Neural cell (in vitro differentiated cells): ENCODE data around the gene C16orf74. TPM values are rescaled to one million over a fixed set of nuclear protein-coding genes. Genes with fewer than 3 reads are reported as not detected.

ENCODE experiments used
- H2AFZ ChIP-seq: fragments of 200-600, 300-800 bp; sonication (generic), shearing (Covaris generic); 2 replicates; pipeline ENCODE4 v1.6.0; 2014; ENCODE audit warnings: low read depth, mild to moderate bottlenecking, antibody characterized with exemption, low read length, moderate library complexity
- H3F3A ChIP-seq: fragments of 200-600 bp; shearing (Covaris generic); 2 replicates; pipeline ENCODE4 v1.6.1; 2016; ENCODE audit warnings: mild to moderate bottlenecking, moderate library complexity, mixed read lengths, antibody characterized with exemption, low read length; ENCODE audit not compliant: insufficient read depth, poor library complexity, severe bottlenecking
- H3K27ac ChIP-seq: fragments of 200-600, 300-800 bp; sonication (generic), shearing (Covaris generic); 2 replicates; pipeline ENCODE4 v1.5.1; 2014; ENCODE audit warnings: mild to moderate bottlenecking, low read length, moderate library complexity
- H3K27me3 ChIP-seq: fragments of 300-800, 200-600 bp; sonication (generic), shearing (Covaris generic); 2 replicates; pipeline ENCODE4 v1.6.0; 2014; ENCODE audit warnings: mild to moderate bottlenecking, low read depth, low read length, moderate library complexity; ENCODE audit not compliant: insufficient read depth
- H3K36me3 ChIP-seq: fragments of 300-800, 200-600 bp; sonication (generic), shearing (Covaris generic); 2 replicates; pipeline ENCODE4 v1.5.1; 2014; ENCODE audit warnings: mild to moderate bottlenecking, antibody characterized with exemption, low read length, moderate library complexity; ENCODE audit not compliant: insufficient read depth
- H3K4me2 ChIP-seq: fragments of 300-800, 200-600 bp; sonication (generic), shearing (Covaris generic); 2 replicates; pipeline ENCODE4 v1.6.0; 2014; ENCODE audit warnings: mild to moderate bottlenecking, low read length
- H3K4me3 ChIP-seq: fragments of 300-800, 200-600 bp; sonication (generic), shearing (Covaris generic); 2 replicates; pipeline ENCODE4 v1.5.1; 2014; ENCODE audit warnings: mild to moderate bottlenecking, low read length, moderate library complexity
- H3K79me2 ChIP-seq: fragments of 200-600 bp; shearing (Covaris generic); replicated peaks from 2 replicates; pipeline ENCODE4 v1.6.0; 2014; ENCODE audit warnings: mild to moderate bottlenecking, low read length, moderate library complexity; ENCODE audit not compliant: insufficient read depth
- H3K9ac ChIP-seq: fragments of 300-800, 200-600 bp; sonication (generic), shearing (Covaris generic); 2 replicates; pipeline ENCODE4 v1.6.1; 2016; ENCODE audit warnings: mild to moderate bottlenecking, low read length, mixed read lengths
- H3K9me2 ChIP-seq: fragments of 200-600 bp; shearing (Covaris generic); 2 replicates; pipeline ENCODE4 v1.6.1; 2016; ENCODE audit warnings: mild to moderate bottlenecking, low read length, mixed read lengths; ENCODE audit not compliant: insufficient read depth
- H3K9me3 ChIP-seq: fragments of 200-600, 300-800 bp; sonication (generic), shearing (Covaris generic); 2 replicates; pipeline ENCODE4 v1.6.1; 2016; ENCODE audit warnings: mild to moderate bottlenecking, mixed run types, low read length, moderate library complexity, mixed read lengths
- H4K20me1 ChIP-seq: fragments of 200-600 bp; shearing (Covaris generic); 2 replicates; pipeline ENCODE4 v1.6.1; 2016; ENCODE audit warnings: mild to moderate bottlenecking, mixed run types; ENCODE audit not compliant: insufficient read depth
- EP300 ChIP-seq: fragments of 450-650 bp; conservative IDR thresholded peaks from 2 replicates; pipeline ENCODE4 v1.6.1; 2014; ENCODE audit warnings: antibody characterized with exemption, mild to moderate bottlenecking, moderate library complexity; ENCODE audit not compliant: poor library complexity, severe bottlenecking
- EZH2 ChIP-seq: fragments of 200-600, 300-800 bp; shearing (Covaris generic), sonication (generic); IDR thresholded peaks from 2 replicates; pipeline ENCODE4 v1.6.1; 2014; ENCODE audit warnings: antibody characterized with exemption, low read length, borderline replicate concordance, mild to moderate bottlenecking; ENCODE audit not compliant: insufficient read depth, poor library complexity, severe bottlenecking
- MXI1 ChIP-seq: fragments of 450-650 bp; conservative IDR thresholded peaks from 2 replicates; pipeline ENCODE4 v1.6.1; 2014; ENCODE audit warnings: antibody characterized with exemption, mild to moderate bottlenecking; ENCODE audit not compliant: poor library complexity, severe bottlenecking
- POLR2AphosphoS5 ChIP-seq: IDR thresholded peaks from 2 replicates; pipeline ENCODE4 v1.6.1; 2012
- RAD21 ChIP-seq: fragments of 450-650 bp; conservative IDR thresholded peaks from 2 replicates; pipeline ENCODE4 v1.6.1; 2014; ENCODE audit warnings: antibody characterized with exemption, mild to moderate bottlenecking, moderate library complexity
- SMC3 ChIP-seq: fragments of 450-650 bp; conservative IDR thresholded peaks from 2 replicates; pipeline ENCODE4 v1.6.1; 2014; ENCODE audit warnings: antibody characterized with exemption, mild to moderate bottlenecking, moderate library complexity; ENCODE audit not compliant: poor library complexity
- TAF1 ChIP-seq: IDR thresholded peaks from 2 replicates; pipeline ENCODE4 v1.6.1; 2012; ENCODE audit warnings: low read depth
- polyA plus RNA-seq: library from polyadenylated mRNA; depleted of rRNA; stranded (reverse); fragments of >200 nt; gene quantifications from 2 replicates; pipeline ENCODE4 v1.2.3, GENCODE V29; 2014
- TF ChIP-seq, protein P1 (sequence below): fragments of 450-650 bp; IDR thresholded peaks from 2 replicates; pipeline ENCODE4 v1.5.1; 2014; ENCODE audit warnings: antibody characterized with exemption, mild to moderate bottlenecking, moderate library complexity; ENCODE audit not compliant: poor library complexity, severe bottlenecking
- TF ChIP-seq, protein P2 (sequence below): IDR thresholded peaks from 2 replicates; pipeline ENCODE4 v1.6.1; 2012; ENCODE audit warnings: borderline replicate concordance

Gene C16orf74
- polyA plus RNA-seq, 1 donor from 2014 or later = not detected

DNA sequence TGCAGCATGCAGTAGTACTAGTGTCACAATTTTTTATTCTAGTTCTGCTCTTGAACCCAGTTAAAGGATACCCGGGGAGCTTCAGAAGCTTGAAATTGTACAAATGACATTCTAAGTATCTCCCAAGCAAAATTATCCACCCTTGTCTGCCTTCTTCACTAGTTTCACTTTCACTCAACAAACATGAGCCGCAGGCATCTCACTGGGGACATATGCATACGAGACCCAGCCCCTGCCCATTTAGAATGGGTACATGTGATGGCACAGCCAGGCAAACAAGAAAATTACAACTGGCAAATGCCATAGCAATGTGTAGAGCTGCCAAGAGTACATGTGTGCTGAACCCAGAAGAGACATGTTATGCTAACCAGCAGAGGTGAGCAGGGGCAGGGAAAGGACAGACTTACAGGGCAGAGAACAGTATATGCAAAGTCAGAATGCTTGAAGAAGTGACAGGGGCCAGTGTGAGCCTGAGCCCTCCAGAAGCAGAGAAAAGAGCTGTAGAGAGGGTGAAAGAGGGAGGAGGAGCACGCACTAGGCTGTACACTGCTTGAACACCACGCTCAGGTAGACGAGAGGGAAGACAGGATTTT is 70.4 kb downstream of the C16orf74 start:
- H4K20me1 ChIP-seq = no peaks in the 10 kb centered on the region
- H3K36me3 ChIP-seq = peaks cover 5% of the 10 kb centered on the region
- H3K27me3 ChIP-seq = no peaks in the 10 kb centered on the region
- H3K79me2 ChIP-seq = no peaks in the 10 kb centered on the region
- H3K9me3 ChIP-seq = no peaks in the 10 kb centered on the region
- no peak overlapping the region for H3K4me2 ChIP-seq
- H2AFZ ChIP-seq = no peak overlapping the region
- no peak overlapping the region for H3K9ac ChIP-seq
- H3K9me2 ChIP-seq = no peaks in the 10 kb centered on the region
- no peaks in the 10 kb centered on the region for H3F3A ChIP-seq
- no peak for TF ChIP-seq EZH2
- TF ChIP-seq, protein P1, sequence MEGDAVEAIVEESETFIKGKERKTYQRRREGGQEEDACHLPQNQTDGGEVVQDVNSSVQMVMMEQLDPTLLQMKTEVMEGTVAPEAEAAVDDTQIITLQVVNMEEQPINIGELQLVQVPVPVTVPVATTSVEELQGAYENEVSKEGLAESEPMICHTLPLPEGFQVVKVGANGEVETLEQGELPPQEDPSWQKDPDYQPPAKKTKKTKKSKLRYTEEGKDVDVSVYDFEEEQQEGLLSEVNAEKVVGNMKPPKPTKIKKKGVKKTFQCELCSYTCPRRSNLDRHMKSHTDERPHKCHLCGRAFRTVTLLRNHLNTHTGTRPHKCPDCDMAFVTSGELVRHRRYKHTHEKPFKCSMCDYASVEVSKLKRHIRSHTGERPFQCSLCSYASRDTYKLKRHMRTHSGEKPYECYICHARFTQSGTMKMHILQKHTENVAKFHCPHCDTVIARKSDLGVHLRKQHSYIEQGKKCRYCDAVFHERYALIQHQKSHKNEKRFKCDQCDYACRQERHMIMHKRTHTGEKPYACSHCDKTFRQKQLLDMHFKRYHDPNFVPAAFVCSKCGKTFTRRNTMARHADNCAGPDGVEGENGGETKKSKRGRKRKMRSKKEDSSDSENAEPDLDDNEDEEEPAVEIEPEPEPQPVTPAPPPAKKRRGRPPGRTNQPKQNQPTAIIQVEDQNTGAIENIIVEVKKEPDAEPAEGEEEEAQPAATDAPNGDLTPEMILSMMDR = no peak
- no peak for TF ChIP-seq TAF1
- TF ChIP-seq, protein P2, sequence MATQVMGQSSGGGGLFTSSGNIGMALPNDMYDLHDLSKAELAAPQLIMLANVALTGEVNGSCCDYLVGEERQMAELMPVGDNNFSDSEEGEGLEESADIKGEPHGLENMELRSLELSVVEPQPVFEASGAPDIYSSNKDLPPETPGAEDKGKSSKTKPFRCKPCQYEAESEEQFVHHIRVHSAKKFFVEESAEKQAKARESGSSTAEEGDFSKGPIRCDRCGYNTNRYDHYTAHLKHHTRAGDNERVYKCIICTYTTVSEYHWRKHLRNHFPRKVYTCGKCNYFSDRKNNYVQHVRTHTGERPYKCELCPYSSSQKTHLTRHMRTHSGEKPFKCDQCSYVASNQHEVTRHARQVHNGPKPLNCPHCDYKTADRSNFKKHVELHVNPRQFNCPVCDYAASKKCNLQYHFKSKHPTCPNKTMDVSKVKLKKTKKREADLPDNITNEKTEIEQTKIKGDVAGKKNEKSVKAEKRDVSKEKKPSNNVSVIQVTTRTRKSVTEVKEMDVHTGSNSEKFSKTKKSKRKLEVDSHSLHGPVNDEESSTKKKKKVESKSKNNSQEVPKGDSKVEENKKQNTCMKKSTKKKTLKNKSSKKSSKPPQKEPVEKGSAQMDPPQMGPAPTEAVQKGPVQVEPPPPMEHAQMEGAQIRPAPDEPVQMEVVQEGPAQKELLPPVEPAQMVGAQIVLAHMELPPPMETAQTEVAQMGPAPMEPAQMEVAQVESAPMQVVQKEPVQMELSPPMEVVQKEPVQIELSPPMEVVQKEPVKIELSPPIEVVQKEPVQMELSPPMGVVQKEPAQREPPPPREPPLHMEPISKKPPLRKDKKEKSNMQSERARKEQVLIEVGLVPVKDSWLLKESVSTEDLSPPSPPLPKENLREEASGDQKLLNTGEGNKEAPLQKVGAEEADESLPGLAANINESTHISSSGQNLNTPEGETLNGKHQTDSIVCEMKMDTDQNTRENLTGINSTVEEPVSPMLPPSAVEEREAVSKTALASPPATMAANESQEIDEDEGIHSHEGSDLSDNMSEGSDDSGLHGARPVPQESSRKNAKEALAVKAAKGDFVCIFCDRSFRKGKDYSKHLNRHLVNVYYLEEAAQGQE = no peak
- no peak overlapping the region for H3K27ac ChIP-seq
- H3K4me3 ChIP-seq = no peak overlapping the region

DNA sequence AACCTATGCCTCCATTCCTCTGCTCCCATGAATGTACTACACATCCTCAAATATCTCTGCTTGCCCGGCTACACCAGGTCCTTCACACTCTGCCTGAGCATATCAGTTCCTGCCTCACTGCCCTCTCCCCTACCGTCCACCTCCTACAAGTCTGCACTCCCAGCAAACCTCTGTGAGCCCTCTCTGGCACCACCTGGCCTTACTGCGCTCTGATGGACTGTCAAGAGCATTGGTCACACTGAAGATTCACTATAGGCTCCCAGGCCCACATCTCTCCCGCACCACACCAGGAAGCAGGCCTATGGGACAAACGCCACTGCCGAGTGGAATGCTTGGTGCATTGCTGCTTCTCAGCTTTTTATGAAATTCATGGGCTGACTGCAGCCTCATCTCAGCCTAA is 71.0 kb downstream of the C16orf74 start:
- no peaks in the 10 kb centered on the region for H3K9me3 ChIP-seq
- no peaks in the 10 kb centered on the region for H3K9me2 ChIP-seq
- no peaks in the 10 kb centered on the region for H3F3A ChIP-seq
- H3K79me2 ChIP-seq = no peaks in the 10 kb centered on the region
- H4K20me1 ChIP-seq = no peaks in the 10 kb centered on the region
- H3K27me3 ChIP-seq = no peaks in the 10 kb centered on the region
- TF ChIP-seq, protein P2 = no peak
- TF ChIP-seq POLR2AphosphoS5 = no peak
- TF ChIP-seq, protein P1 = no peak
- no peak for TF ChIP-seq SMC3
- no peak for TF ChIP-seq EZH2
- no peak for TF ChIP-seq TAF1
- TF ChIP-seq EP300 = no peak
- no peak for TF ChIP-seq RAD21
- no peak for TF ChIP-seq MXI1
- H3K9ac ChIP-seq = no peak overlapping the region
- H2AFZ ChIP-seq = no peak overlapping the region
- no peak overlapping the region for H3K27ac ChIP-seq
- no peak overlapping the region for H3K4me2 ChIP-seq
- H3K4me3 ChIP-seq = no peak overlapping the region
- H3K36me3 ChIP-seq = peaks cover 5% of the 10 kb centered on the region
